Panc1 (cell line): ENCODE results near the gene MRPL10. TPM values are rescaled to one million over a fixed set of nuclear protein-coding genes. Genes with fewer than 3 reads are reported as not detected.

Experiments used
- ATAC-seq: fragments of 200-7000 bp; cut with Tn5 transposase; 2 replicates; pipeline ENCODE4 v1.9.1; 2020; ENCODE audit warnings: mild to moderate bottlenecking, moderate library complexity
- BruUV-seq: library from RNA; stranded (reverse); fragments of 400-500 nt; replicated peaks from 2 replicates; lab custom pipeline; 2021; lab: Mats Ljungman, UMichigan
- CTCF ChIA-PET: fragments of 300-600 bp; sonication (Branson Sonifier 250); formaldehyde crosslinking; loops from one replicate; lab custom pipeline; 2022; ENCODE audit warnings: antibody characterized with exemption; lab: Charles Lee
- POLR2A ChIA-PET: fragments of 300-600 bp; sonication (Branson Sonifier 250); formaldehyde crosslinking; loops from one replicate; lab custom pipeline; 2022; ENCODE audit warnings: antibody characterized with exemption; lab: Charles Lee
- DNase-seq: peaks from one replicate; pipeline ENCODE4 v3.0.0-alpha.2; 2010; ENCODE audit warnings: low read depth, low spot score
- H3K27ac ChIP-seq: 2 replicates; pipeline ENCODE4 v1.5.1; 2011; ENCODE audit warnings: mild to moderate bottlenecking, low read length, inconsistent platforms
- H3K27me3 ChIP-seq: fragments of 200-500 bp; sonication (Bioruptor generic); 2 replicates; pipeline ENCODE4 v1.6.0; 2014; ENCODE audit warnings: low read length, inconsistent platforms; ENCODE audit not compliant: control insufficient read depth, insufficient read depth
- H3K36me3 ChIP-seq: fragments of 200-500 bp; sonication (Bioruptor generic); 2 replicates; pipeline ENCODE4 v1.5.1; 2014; ENCODE audit warnings: inconsistent platforms, mild to moderate bottlenecking, low read length, moderate library complexity; ENCODE audit not compliant: control insufficient read depth, insufficient read depth
- H3K4me1 ChIP-seq: 2 replicates; pipeline ENCODE4 v1.5.1; 2011; ENCODE audit warnings: inconsistent platforms, mild to moderate bottlenecking, low read length, moderate library complexity; ENCODE audit not compliant: control insufficient read depth, insufficient read depth
- H3K4me3 ChIP-seq, 2 experiments: 2 replicates each; pipeline ENCODE4 v1.5.1; 2011 to 2012; ENCODE audit warnings: low read depth in 2 of 2, low read length in 2 of 2, mild to moderate bottlenecking in 2 of 2, inconsistent platforms in 1 of 2, moderate library complexity in 1 of 2
- H3K9me3 ChIP-seq: fragments of 200-500 bp; sonication (Bioruptor generic); 2 replicates; pipeline ENCODE4 v1.5.1; 2014; ENCODE audit warnings: low read depth, mild to moderate bottlenecking, inconsistent platforms, low read length, moderate library complexity; ENCODE audit not compliant: control insufficient read depth, insufficient read depth
- CTCF ChIP-seq: fragments of 450-650 bp; IDR thresholded peaks from 2 replicates; pipeline ENCODE4 v1.5.1; 2017; ENCODE audit warnings: mild to moderate bottlenecking
- POLR2AphosphoS5 ChIP-seq: IDR thresholded peaks from 2 replicates; pipeline ENCODE4 v1.6.1; 2012; ENCODE audit warnings: mild to moderate bottlenecking, low read depth, low read length, moderate library complexity
- REST ChIP-seq, 2 experiments: IDR thresholded peaks; 2 replicates each; pipeline ENCODE4 v1.6.1; 2011 to 2012; ENCODE audit warnings: low read depth in 2 of 2, control low read depth in 1 of 2, low read length in 1 of 2, mild to moderate bottlenecking in 1 of 2, moderate library complexity in 1 of 2; ENCODE audit not compliant: insufficient read depth in 1 of 2
- SIN3A ChIP-seq: IDR thresholded peaks from 2 replicates; pipeline ENCODE4 v1.6.1; 2012; ENCODE audit warnings: low read depth, mild to moderate bottlenecking, low read length, moderate library complexity, borderline replicate concordance; ENCODE audit not compliant: insufficient read depth
- TCF7L2 ChIP-seq: IDR thresholded peaks from 2 replicates; pipeline ENCODE4 v1.6.1; 2011; ENCODE audit warnings: mild to moderate bottlenecking, low read depth, low read length, inconsistent platforms
- in situ Hi-C: cut with HindIII; loops from 2 replicates; pipeline ENCODE4 v1.10.0; 2016; ENCODE audit warnings: low sequenced_read_pairs, low pct_unique_long_range_greater_than_20kb
- intact Hi-C: fragments of 100-400 bp; cut with micrococcal nuclease; formaldehyde crosslinking; loops from one replicate; pipeline ENCODE4 v1.10.0; 2022; ENCODE audit not compliant: unreplicated experiment
- total RNA-seq: library from RNA; stranded (reverse); gene quantifications from one replicate; pipeline ENCODE4 v1.2.1, GENCODE V29; 2021; ENCODE audit not compliant: unreplicated experiment

Gene MRPL10
- total RNA-seq, 1 experiment from 2014 or later = 41.9 TPM

DNA sequence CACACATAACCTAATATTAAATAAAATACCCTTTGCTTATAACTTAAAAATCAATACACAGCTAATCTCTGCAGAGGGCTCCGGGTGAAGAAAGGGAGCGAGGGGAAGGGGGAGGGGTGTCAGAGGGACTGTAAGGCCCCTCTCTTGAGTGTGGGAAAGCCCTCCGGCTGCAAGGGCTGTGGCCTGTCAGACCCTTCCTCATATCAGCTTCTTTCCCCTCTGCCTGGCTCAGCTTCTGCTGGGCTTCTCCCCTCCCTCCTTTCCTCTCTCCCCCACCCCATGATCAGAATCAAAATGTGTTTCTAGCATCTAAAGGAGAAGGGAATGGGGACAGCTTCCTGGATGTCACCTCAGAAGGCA lies 14.4 kb upstream of the MRPL10 start:
- no peak for ATAC-seq
- POLR2A ChIA-PET = no interaction called here

More for the DNA sequence above, 14.4 kb upstream of the MRPL10 start:
- BruUV-seq = no TSS peak
- Histone ChIP-seq H3K4me3 (no peak overlapping the region), H3K9me3 (no peaks in the 10 kb centered on the region), H3K4me1 (peaks cover 15% of the 10 kb centered on the region), H3K27me3 (no peaks in the 10 kb centered on the region), H3K36me3 (no peaks in the 10 kb centered on the region), H3K27ac (no peak overlapping the region)
- TF ChIP-seq SIN3A = no peak
- no peak for TF ChIP-seq REST (IDR thresholded peaks at IDR 0.05; ENCODE audit: insufficient read depth in 1 of 2, low read depth in 2 of 2, low read length in 1 of 2)
- TF ChIP-seq CTCF = no peak
- TF ChIP-seq POLR2AphosphoS5 = no peak
- no peak for TF ChIP-seq TCF7L2
- intact Hi-C loops = no loop called here
- CTCF ChIA-PET = interaction anchor here (0.8 to 3.0 kb wide), 2 partner anchors 29 to 40 kb away, joined by 4 to 11 read pairs; no protein-coding TSS in a partner anchor
- in situ Hi-C loops = no loop called here
- DNase-seq = no peak
